Fibroblast of skin of left biceps (primary cell): ENCODE results near the gene PITPNC1.
"Not testable (repeated sequence)": the region's sequence is repeated elsewhere in the genome, so short reads cannot be mapped to it uniquely, and the experiment has no call there.

ENCODE experiments used
- DNase-seq, 2 experiments: peaks; one replicate each; pipeline ENCODE4 v3.0.0-alpha.2; 2013; ENCODE audit warnings: low read depth in 2 of 2

PITPNC1 gene

GRCh38 chr17:67376737-67377487 is at the start of gene PITPNC1:
Gene PITPNC1 (plus strand): TSS chr17:67377281.
- peak; percentile 60 to 66 for DNase-seq

GRCh38 chr17:67328026-67328425 is 49.1 kb upstream of the PITPNC1 start:
- DNase-seq: no peak

- DNase-seq: not testable (repeated sequence)
Observed at GRCh38 chr17:67331381-67332161, 45.5 kb upstream of the PITPNC1 start.

GRCh38 chr17:67332162-67332508 is 44.9 kb upstream of the PITPNC1 start:
- not testable (repeated sequence) for DNase-seq

- DNase-seq: no peak
Observed at GRCh38 chr17:67335245-67335835, 41.7 kb upstream of the PITPNC1 start.

- no peak for DNase-seq
Observed at GRCh38 chr17:67336859-67337258, 40.2 kb upstream of the PITPNC1 start.

GRCh38 chr17:67338353-67338752 is 38.7 kb upstream of the PITPNC1 start:
- DNase-seq: not testable (repeated sequence)

- no peak for DNase-seq
Observed at GRCh38 chr17:67343237-67343636, 33.8 kb upstream of the PITPNC1 start.

- no peak for DNase-seq
Observed at GRCh38 chr17:67347826-67348225, 29.3 kb upstream of the PITPNC1 start.

GRCh38 chr17:67349420-67349819 is 27.7 kb upstream of the PITPNC1 start:
- DNase-seq: no peak

GRCh38 chr17:67353161-67353560 is 23.9 kb upstream of the PITPNC1 start:
- DNase-seq: no peak

GRCh38 chr17:67353929-67354574 is 23.0 kb upstream of the PITPNC1 start:
- no peak for DNase-seq

GRCh38 chr17:67358612-67359011 is 18.5 kb upstream of the PITPNC1 start:
- DNase-seq: no peak

GRCh38 chr17:67359960-67360791 is 16.9 kb upstream of the PITPNC1 start:
- no peak for DNase-seq

- no peak for DNase-seq
Observed at GRCh38 chr17:67360880-67361279, 16.2 kb upstream of the PITPNC1 start.

GRCh38 chr17:67362173-67362572 is 14.9 kb upstream of the PITPNC1 start:
- no peak for DNase-seq

GRCh38 chr17:67364847-67365737 is 12.0 kb upstream of the PITPNC1 start:
- DNase-seq: no peak

GRCh38 chr17:67365738-67366192 is 11.3 kb upstream of the PITPNC1 start:
- no peak for DNase-seq

GRCh38 chr17:67366193-67367157 is 10.6 kb upstream of the PITPNC1 start, which contains the start of gene PSMD12:
Gene PSMD12 (minus strand): TSS chr17:67366577. CDS start chr17:67366519, 58 bp downstream.
- peak; percentile 66 to 73 for DNase-seq
